ENCODE measurements around the gene BAIAP2. TPM values are rescaled to one million over a fixed set of nuclear protein-coding genes. Genes with fewer than 3 reads are reported as not detected.

Gene BAIAP2
- polyA plus RNA-seq, 1 donor from 2014 or later, result 17.5 TPM

- no peaks in the 10 kb centered on the region for H3F3A ChIP-seq (ENCODE audit: insufficient read depth, low read length, poor library complexity, severe bottlenecking)
- no peak overlapping the region for H2AFZ ChIP-seq (ENCODE audit: low read depth, low read length)
- H3K9me2 ChIP-seq (ENCODE audit: insufficient read depth, low read length), result no peaks in the 10 kb centered on the region
- H3K4me2 ChIP-seq (ENCODE audit: low read length), result no peak overlapping the region
- H3K27ac ChIP-seq (ENCODE audit: low read length), result no peak overlapping the region
- TF ChIP-seq, protein P1, sequence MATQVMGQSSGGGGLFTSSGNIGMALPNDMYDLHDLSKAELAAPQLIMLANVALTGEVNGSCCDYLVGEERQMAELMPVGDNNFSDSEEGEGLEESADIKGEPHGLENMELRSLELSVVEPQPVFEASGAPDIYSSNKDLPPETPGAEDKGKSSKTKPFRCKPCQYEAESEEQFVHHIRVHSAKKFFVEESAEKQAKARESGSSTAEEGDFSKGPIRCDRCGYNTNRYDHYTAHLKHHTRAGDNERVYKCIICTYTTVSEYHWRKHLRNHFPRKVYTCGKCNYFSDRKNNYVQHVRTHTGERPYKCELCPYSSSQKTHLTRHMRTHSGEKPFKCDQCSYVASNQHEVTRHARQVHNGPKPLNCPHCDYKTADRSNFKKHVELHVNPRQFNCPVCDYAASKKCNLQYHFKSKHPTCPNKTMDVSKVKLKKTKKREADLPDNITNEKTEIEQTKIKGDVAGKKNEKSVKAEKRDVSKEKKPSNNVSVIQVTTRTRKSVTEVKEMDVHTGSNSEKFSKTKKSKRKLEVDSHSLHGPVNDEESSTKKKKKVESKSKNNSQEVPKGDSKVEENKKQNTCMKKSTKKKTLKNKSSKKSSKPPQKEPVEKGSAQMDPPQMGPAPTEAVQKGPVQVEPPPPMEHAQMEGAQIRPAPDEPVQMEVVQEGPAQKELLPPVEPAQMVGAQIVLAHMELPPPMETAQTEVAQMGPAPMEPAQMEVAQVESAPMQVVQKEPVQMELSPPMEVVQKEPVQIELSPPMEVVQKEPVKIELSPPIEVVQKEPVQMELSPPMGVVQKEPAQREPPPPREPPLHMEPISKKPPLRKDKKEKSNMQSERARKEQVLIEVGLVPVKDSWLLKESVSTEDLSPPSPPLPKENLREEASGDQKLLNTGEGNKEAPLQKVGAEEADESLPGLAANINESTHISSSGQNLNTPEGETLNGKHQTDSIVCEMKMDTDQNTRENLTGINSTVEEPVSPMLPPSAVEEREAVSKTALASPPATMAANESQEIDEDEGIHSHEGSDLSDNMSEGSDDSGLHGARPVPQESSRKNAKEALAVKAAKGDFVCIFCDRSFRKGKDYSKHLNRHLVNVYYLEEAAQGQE (IDR thresholded peaks at IDR 0.05; ENCODE audit: borderline replicate concordance), result no peak
- no peak for TF ChIP-seq SMC3 (conservative IDR thresholded peaks at IDR 0.05; ENCODE audit: poor library complexity)
- TF ChIP-seq EP300 (conservative IDR thresholded peaks at IDR 0.05; ENCODE audit: poor library complexity, severe bottlenecking), result no peak
- TF ChIP-seq CTCF (IDR thresholded peaks at IDR 0.05; ENCODE audit: poor library complexity, severe bottlenecking), result no peak
- TF ChIP-seq RAD21 (conservative IDR thresholded peaks at IDR 0.05), result no peak
- TF ChIP-seq EZH2 (IDR thresholded peaks at IDR 0.05; ENCODE audit: borderline replicate concordance, insufficient read depth, low read length, poor library complexity, severe bottlenecking), result no peak
- no peak for TF ChIP-seq TAF1 (IDR thresholded peaks at IDR 0.05; ENCODE audit: low read depth)
- no peak for TF ChIP-seq MXI1 (conservative IDR thresholded peaks at IDR 0.05; ENCODE audit: poor library complexity, severe bottlenecking)
- TF ChIP-seq POLR2AphosphoS5 (IDR thresholded peaks at IDR 0.05), result no peak
- peak overlapping the region; percentile 74 for H3K4me3 ChIP-seq (ENCODE audit: low read length)
- H3K27me3 ChIP-seq (ENCODE audit: insufficient read depth, low read depth, low read length), result no peaks in the 10 kb centered on the region
- H3K9me3 ChIP-seq (ENCODE audit: low read length), result no peaks in the 10 kb centered on the region
- H4K20me1 ChIP-seq (ENCODE audit: insufficient read depth), result no peaks in the 10 kb centered on the region
- no peaks in the 10 kb centered on the region for H3K36me3 ChIP-seq (ENCODE audit: insufficient read depth, low read length)
- H3K9ac ChIP-seq (ENCODE audit: low read length), result peak overlapping the region; percentile 67
- H3K79me2 ChIP-seq (replicated peaks; ENCODE audit: insufficient read depth, low read length), result peaks cover 37% of the 10 kb centered on the region
These were observed 2.1 kb upstream of the BAIAP2 start for GRCh38 chr17:81032641-81033480.

DNA sequence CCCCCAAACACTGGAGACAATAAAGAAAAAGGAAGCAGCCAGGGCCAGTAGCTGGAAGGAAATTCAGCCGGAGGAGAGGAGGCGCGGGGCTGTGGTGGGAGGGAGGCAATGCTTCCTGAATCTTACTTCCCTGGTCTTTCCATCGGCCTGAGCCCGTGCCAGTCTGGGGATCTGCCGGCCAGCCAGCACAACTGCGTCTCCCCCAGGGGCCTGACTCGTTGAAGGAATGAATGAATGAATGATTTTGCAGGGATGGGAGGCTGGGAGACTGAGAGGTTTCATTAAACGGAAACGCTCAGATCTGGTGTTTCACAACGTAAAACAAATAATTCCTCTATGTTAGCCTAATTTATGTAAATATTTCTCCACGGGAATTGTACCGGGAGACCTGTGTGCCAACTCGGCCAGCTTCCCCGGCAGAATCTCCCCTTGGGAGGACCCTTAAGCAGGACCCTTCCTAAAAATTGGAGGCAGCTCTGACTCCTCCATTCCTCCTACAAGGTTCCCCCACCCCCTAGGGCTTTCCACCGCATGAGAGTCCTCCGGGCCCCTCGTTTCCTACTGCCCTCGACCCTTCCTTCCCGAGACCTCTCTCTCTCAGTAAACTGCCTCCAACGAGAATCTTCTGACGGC lies 1.3 kb upstream of the BAIAP2 start:
- Histone ChIP-seq H3K27me3 (ENCODE audit: insufficient read depth, low read depth, low read length) (no peaks in the 10 kb centered on the region), H3K4me2 (ENCODE audit: low read length) (peak overlapping the region; percentile 64), H3F3A (ENCODE audit: insufficient read depth, low read length, poor library complexity, severe bottlenecking) (no peaks in the 10 kb centered on the region), H3K9me3 (ENCODE audit: low read length) (no peaks in the 10 kb centered on the region), H3K79me2 (replicated peaks; ENCODE audit: insufficient read depth, low read length) (peaks cover 45% of the 10 kb centered on the region), H3K36me3 (ENCODE audit: insufficient read depth, low read length) (no peaks in the 10 kb centered on the region), H3K4me3 (ENCODE audit: low read length) (peak overlapping the region; percentile 74), H2AFZ (ENCODE audit: low read depth, low read length) (peak overlapping the region; percentile 25), H3K9ac (ENCODE audit: low read length) (peak overlapping the region; percentile 67), H4K20me1 (ENCODE audit: insufficient read depth) (no peaks in the 10 kb centered on the region), H3K9me2 (ENCODE audit: insufficient read depth, low read length) (no peaks in the 10 kb centered on the region), H3K27ac (ENCODE audit: low read length) (peak overlapping the region; percentile 2)
- TF ChIP-seq SMC3 (conservative IDR thresholded peaks at IDR 0.05; ENCODE audit: poor library complexity), result no peak
